ENCODE data around the gene FMOD. TPM values are rescaled to one million over a fixed set of nuclear protein-coding genes. Genes with fewer than 3 reads are reported as not detected.
A peak's percentile ranks its signal among the peaks of the same experiment; 100 is the strongest.

Gene FMOD
- total and polyA plus RNA-seq, 7 experiments from 2014 or later, result not detected

- Histone ChIP-seq H3K36me3 (ENCODE audit: control insufficient read depth in 2 of 3, insufficient read depth in 3 of 3, low read length in 3 of 3) (no peaks in the 10 kb centered on the region), H3K9me3 (ENCODE audit: control insufficient read depth in 2 of 3, low read length in 3 of 3) (no peaks in the 10 kb centered on the region), H3K27ac (ENCODE audit: low read depth, low read length) (no peak overlapping the region), H3K27me3 (ENCODE audit: control insufficient read depth in 2 of 2, insufficient read depth in 2 of 2, low read length in 2 of 2) (no peaks in the 10 kb centered on the region), H3K4me1 (ENCODE audit: control insufficient read depth in 2 of 2, insufficient read depth in 2 of 2, low read length in 2 of 2) (no peaks in the 10 kb centered on the region), H3K4me3 (ENCODE audit: low read length) (no peak overlapping the region)
- intact Hi-C loops (cut with micrococcal nuclease), result no loop called here
- no peak for DNase-seq
- no peak overlapping the region for H3K27ac Mint-ChIP-seq
- H3K9me3 Mint-ChIP-seq, result no peaks in the 10 kb centered on the region
- ChIA-PET CTCF (no interaction called here), POLR2A (interaction anchor here (0.8 kb wide), 1 partner anchor 52 kb away, joined by 3 read pairs; no protein-coding TSS in a partner anchor)
- H3K4me3 Mint-ChIP-seq, result no peak overlapping the region
- H3K27me3 Mint-ChIP-seq, result peaks cover 13 to 32% (median 18%) of the 10 kb centered on the region in 5 donors
- peaks cover 0 to 6% (median 0%) of the 10 kb centered on the region in 7 donors for H3K4me1 Mint-ChIP-seq
- no peaks in the 10 kb centered on the region for H3K36me3 Mint-ChIP-seq
- ATAC-seq, result peak; percentile 74
These were observed 30.3 kb upstream of the FMOD start for GRCh38 chr1:203381151-203381751.

GRCh38 chr1:203380420-203381150, 29.7 kb upstream of the FMOD start:
- Histone ChIP-seq H3K27ac (ENCODE audit: low read depth, low read length) (no peak overlapping the region), H3K27me3 (ENCODE audit: control insufficient read depth in 2 of 2, insufficient read depth in 2 of 2, low read length in 2 of 2) (no peaks in the 10 kb centered on the region), H3K4me1 (ENCODE audit: control insufficient read depth in 2 of 2, insufficient read depth in 2 of 2, low read length in 2 of 2) (no peaks in the 10 kb centered on the region), H3K36me3 (ENCODE audit: control insufficient read depth in 2 of 3, insufficient read depth in 3 of 3, low read length in 3 of 3) (no peaks in the 10 kb centered on the region), H3K4me3 (ENCODE audit: low read length) (no peak overlapping the region), H3K9me3 (ENCODE audit: control insufficient read depth in 2 of 3, low read length in 3 of 3) (no peaks in the 10 kb centered on the region)
- Mint-ChIP-seq H3K4me3 (no peak overlapping the region), H3K9me3 (no peaks in the 10 kb centered on the region), H3K27me3 (peaks cover 13 to 31% (median 18%) of the 10 kb centered on the region in 5 donors), H3K36me3 (no peaks in the 10 kb centered on the region), H3K4me1 (peaks cover 0 to 6% (median 0%) of the 10 kb centered on the region in 7 donors), H3K27ac (no peak overlapping the region)
- ChIA-PET CTCF (no interaction called here), POLR2A (interaction anchor here (0.8 kb wide), 1 partner anchor 53 kb away, joined by 3 read pairs; no protein-coding TSS in a partner anchor)
- ATAC-seq, result peak; percentile 10
- intact Hi-C loops (cut with micrococcal nuclease), result no loop called here
- DNase-seq, result no peak

- H3K4me3 Mint-ChIP-seq, result no peak overlapping the region
- peaks cover 11 to 34% (median 18%) of the 10 kb centered on the region in 5 donors for H3K27me3 Mint-ChIP-seq
- no peak overlapping the region for H3K27ac ChIP-seq (ENCODE audit: low read depth, low read length)
- no peaks in the 10 kb centered on the region for H3K36me3 ChIP-seq (ENCODE audit: control insufficient read depth in 2 of 3, insufficient read depth in 3 of 3, low read length in 3 of 3)
- CTCF ChIA-PET, result no interaction called here
- no peaks in the 10 kb centered on the region for H3K36me3 Mint-ChIP-seq
- DNase-seq, result no peak
- H3K4me1 Mint-ChIP-seq, result peaks cover 0 to 6% (median 0%) of the 10 kb centered on the region in 7 donors
- POLR2A ChIA-PET, result no interaction called here
- H3K27ac Mint-ChIP-seq, result no peak overlapping the region
- H3K4me1 ChIP-seq (ENCODE audit: control insufficient read depth in 2 of 2, insufficient read depth in 2 of 2, low read length in 2 of 2), result no peaks in the 10 kb centered on the region
- no peak overlapping the region for H3K4me3 ChIP-seq (ENCODE audit: low read length)
- H3K9me3 ChIP-seq (ENCODE audit: control insufficient read depth in 2 of 3, low read length in 3 of 3), result no peaks in the 10 kb centered on the region
- no peak for ATAC-seq
- H3K9me3 Mint-ChIP-seq, result no peaks in the 10 kb centered on the region
- no peaks in the 10 kb centered on the region for H3K27me3 ChIP-seq (ENCODE audit: control insufficient read depth in 2 of 2, insufficient read depth in 2 of 2, low read length in 2 of 2)
- intact Hi-C loops (cut with micrococcal nuclease), result no loop called here
These were observed 28.9 kb upstream of the FMOD start for GRCh38 chr1:203379825-203380224.

GRCh38 chr1:203378556-203379245, 27.8 kb upstream of the FMOD start:
- ATAC-seq (no peak), DNase-seq (no peak)
- ChIA-PET CTCF (interaction anchor here (0.6 to 0.9 kb wide), 2 partner anchors 32 to 39 kb away, joined by 3 read pairs; no protein-coding TSS in a partner anchor), POLR2A (no interaction called here)
- no peaks in the 10 kb centered on the region for H3K4me1 ChIP-seq (ENCODE audit: control insufficient read depth in 2 of 2, insufficient read depth in 2 of 2, low read length in 2 of 2)
- no peaks in the 10 kb centered on the region for H3K36me3 ChIP-seq (ENCODE audit: control insufficient read depth in 2 of 3, insufficient read depth in 3 of 3, low read length in 3 of 3)
- no peak overlapping the region for H3K4me3 Mint-ChIP-seq
- H3K9me3 ChIP-seq (ENCODE audit: control insufficient read depth in 2 of 3, low read length in 3 of 3), result no peaks in the 10 kb centered on the region
- H3K4me3 ChIP-seq (ENCODE audit: low read length), result no peak overlapping the region
- H3K27me3 ChIP-seq (ENCODE audit: control insufficient read depth in 2 of 2, insufficient read depth in 2 of 2, low read length in 2 of 2), result no peaks in the 10 kb centered on the region
- H3K27ac Mint-ChIP-seq, result no peak overlapping the region
- no peak overlapping the region for H3K27ac ChIP-seq (ENCODE audit: low read depth, low read length)
- H3K27me3 Mint-ChIP-seq, result peaks cover 2 to 31% (median 9%) of the 10 kb centered on the region in 5 donors
- H3K4me1 Mint-ChIP-seq, result peaks cover 0 to 6% (median 0%) of the 10 kb centered on the region in 7 donors
- no peaks in the 10 kb centered on the region for H3K9me3 Mint-ChIP-seq
- intact Hi-C loops (cut with micrococcal nuclease), result no loop called here
- H3K36me3 Mint-ChIP-seq, result no peaks in the 10 kb centered on the region

- H3K27me3 ChIP-seq (ENCODE audit: control insufficient read depth in 2 of 2, insufficient read depth in 2 of 2, low read length in 2 of 2), result no peaks in the 10 kb centered on the region
- H3K27ac Mint-ChIP-seq, result no peak overlapping the region
- intact Hi-C loops (cut with micrococcal nuclease), result no loop called here
- no peaks in the 10 kb centered on the region for H3K36me3 Mint-ChIP-seq
- no peak overlapping the region for H3K27ac ChIP-seq (ENCODE audit: low read depth, low read length)
- H3K9me3 Mint-ChIP-seq, result no peaks in the 10 kb centered on the region
- POLR2A ChIA-PET, result no interaction called here
- DNase-seq (no peak), ATAC-seq (no peak)
- no peak overlapping the region for H3K4me3 ChIP-seq (ENCODE audit: low read length)
- no peaks in the 10 kb centered on the region for H3K36me3 ChIP-seq (ENCODE audit: control insufficient read depth in 2 of 3, insufficient read depth in 3 of 3, low read length in 3 of 3)
- H3K27me3 Mint-ChIP-seq, result peaks cover 0 to 16% (median 6%) of the 10 kb centered on the region in 5 donors
- H3K4me1 Mint-ChIP-seq, result peaks cover 0 to 2% (median 0%) of the 10 kb centered on the region in 7 donors
- no peak overlapping the region for H3K4me3 Mint-ChIP-seq
- no peaks in the 10 kb centered on the region for H3K4me1 ChIP-seq (ENCODE audit: control insufficient read depth in 2 of 2, insufficient read depth in 2 of 2, low read length in 2 of 2)
- no peaks in the 10 kb centered on the region for H3K9me3 ChIP-seq (ENCODE audit: control insufficient read depth in 2 of 3, low read length in 3 of 3)
- CTCF ChIA-PET, result no interaction called here
These were observed 23.1 kb upstream of the FMOD start for GRCh38 chr1:203373991-203374390.

DNA sequence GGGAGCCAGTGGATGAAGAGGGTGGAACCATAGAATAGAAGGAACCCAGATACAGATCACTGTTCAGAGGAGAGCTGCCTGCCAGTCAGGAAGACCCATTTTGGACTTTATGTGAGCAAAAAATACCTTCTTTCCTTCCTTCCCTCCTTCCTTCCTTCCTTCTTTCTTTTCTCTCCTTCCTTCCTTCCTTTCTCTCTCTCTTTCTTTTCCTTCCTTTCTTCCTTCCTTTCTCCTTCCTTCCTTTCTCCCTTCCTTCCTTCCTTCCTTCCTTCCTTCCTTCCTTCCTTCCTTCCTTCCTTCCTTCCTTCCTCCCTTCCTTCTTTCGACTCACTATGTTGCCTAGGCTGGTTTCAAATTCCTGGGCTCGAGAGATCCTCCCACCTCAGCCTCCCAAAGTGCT, 22.1 kb upstream of the FMOD start:
- DNase-seq (no peak), ATAC-seq (no peak)
- H3K4me1 ChIP-seq (ENCODE audit: control insufficient read depth in 2 of 2, insufficient read depth in 2 of 2, low read length in 2 of 2), result no peaks in the 10 kb centered on the region
- H3K27me3 ChIP-seq (ENCODE audit: control insufficient read depth in 2 of 2, insufficient read depth in 2 of 2, low read length in 2 of 2), result no peaks in the 10 kb centered on the region
- H3K4me3 ChIP-seq (ENCODE audit: low read length), result no peak overlapping the region
- H3K27ac ChIP-seq (ENCODE audit: low read depth, low read length), result no peak overlapping the region
- H3K27me3 Mint-ChIP-seq, result peaks cover 0 to 15% (median 6%) of the 10 kb centered on the region in 5 donors
- no peaks in the 10 kb centered on the region for H3K36me3 Mint-ChIP-seq
- ChIA-PET POLR2A (no interaction called here), CTCF (no interaction called here)
- H3K4me3 Mint-ChIP-seq, result no peak overlapping the region
- peaks cover 0 to 2% (median 0%) of the 10 kb centered on the region in 7 donors for H3K4me1 Mint-ChIP-seq
- intact Hi-C loops (cut with micrococcal nuclease), result no loop called here
- peak overlapping the region in 1 of 9 donors; percentile 12 for H3K27ac Mint-ChIP-seq
- no peaks in the 10 kb centered on the region for H3K9me3 ChIP-seq (ENCODE audit: control insufficient read depth in 2 of 3, low read length in 3 of 3)
- no peaks in the 10 kb centered on the region for H3K36me3 ChIP-seq (ENCODE audit: control insufficient read depth in 2 of 3, insufficient read depth in 3 of 3, low read length in 3 of 3)
- no peaks in the 10 kb centered on the region for H3K9me3 Mint-ChIP-seq
